H1 (cell line): ENCODE data around the gene TGM2. TPM values are rescaled to one million over a fixed set of nuclear protein-coding genes. Genes with fewer than 3 reads are reported as not detected.

Source experiments
- MAX ChIP-seq: IDR thresholded peaks from 2 replicates; pipeline ENCODE4 v1.6.1; 2012; ENCODE audit warnings: inconsistent platforms
- polyA plus RNA-seq, 7 experiments: library from polyadenylated mRNA; depleted of rRNA in 3 of 7; stranded (reverse) in 5 of 7; unstranded in 2 of 7; fragments of >200 nt in 5 of 7; fragments of 200-250 nt in 2 of 7; gene quantifications; 1 replicate in 5 of 7; 2 replicates in 1 of 7; 4 replicates in 1 of 7; pipeline versions ENCODE4 v1.2.1 to v1.2.3, GENCODE V29; 2011 to 2013; ENCODE audit warnings: missing spikeins in 2 of 7, mixed read lengths in 2 of 7
- total RNA-seq: library from RNA; stranded (reverse); fragmentation: NEBNext Ultra II Directional; extraction: Animal tissue kit (Norgen Biotek cat#: 25700); gene quantifications from 2 replicates; pipeline ENCODE4 v1.2.1, GENCODE V29; 2021

Gene TGM2
- total and polyA plus RNA-seq, 2 of the 8 experiments (the other 6 are each of a cell fraction or from before 2014, with no cell fraction given), result 0.86 to 1.0 TPM

- TF ChIP-seq MAX, result no peak
These were observed 82.2 kb downstream of the TGM2 start (continued) for GRCh38 chr20:38082894-38083293.
